GM13977 (cell line): Measurements from ENCODE around the gene TRMT1L.

Source experiments
- DNase-seq: peaks from one replicate; pipeline ENCODE4 v3.0.0; 2012; ENCODE audit warnings: low spot score
- in situ Hi-C: fragments of 300-500 bp; cut with MboI; formaldehyde crosslinking; loops from one replicate; pipeline ENCODE4 v1.12.0; 2022; ENCODE audit warnings: low sequenced_read_pairs, low pct_unique_long_range_greater_than_20kb, mixed read lengths, inconsistent platforms; ENCODE audit not compliant: unreplicated experiment
- TF ChIP-seq, protein P1 (sequence below): IDR thresholded peaks from 2 replicates; pipeline ENCODE4 v1.5.1; 2012; ENCODE audit warnings: mild to moderate bottlenecking, control low read depth; ENCODE audit not compliant: insufficient read depth; ENCODE audit errors: extremely low read depth, missing control alignments

TRMT1L gene

DNA sequence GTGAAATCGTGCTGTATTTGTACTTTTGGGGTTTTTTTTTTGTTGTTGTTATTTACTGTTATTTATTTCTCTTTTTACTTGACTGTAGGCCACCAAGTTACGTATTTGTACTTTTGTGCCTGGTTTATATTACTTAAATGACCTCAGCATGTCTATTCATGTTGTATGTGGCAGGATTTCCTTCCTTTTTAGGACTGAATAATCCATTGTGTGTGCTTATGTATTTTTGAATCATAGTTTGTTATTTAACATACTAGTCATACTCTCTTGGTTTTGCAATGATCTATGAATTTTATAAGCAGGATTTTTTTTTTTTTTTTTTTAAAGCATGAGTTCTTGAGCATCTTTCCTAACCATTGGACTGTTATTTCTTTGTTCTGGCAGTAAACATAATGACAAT, 60.2 kb downstream of the TRMT1L start:
- TF ChIP-seq, protein P1, sequence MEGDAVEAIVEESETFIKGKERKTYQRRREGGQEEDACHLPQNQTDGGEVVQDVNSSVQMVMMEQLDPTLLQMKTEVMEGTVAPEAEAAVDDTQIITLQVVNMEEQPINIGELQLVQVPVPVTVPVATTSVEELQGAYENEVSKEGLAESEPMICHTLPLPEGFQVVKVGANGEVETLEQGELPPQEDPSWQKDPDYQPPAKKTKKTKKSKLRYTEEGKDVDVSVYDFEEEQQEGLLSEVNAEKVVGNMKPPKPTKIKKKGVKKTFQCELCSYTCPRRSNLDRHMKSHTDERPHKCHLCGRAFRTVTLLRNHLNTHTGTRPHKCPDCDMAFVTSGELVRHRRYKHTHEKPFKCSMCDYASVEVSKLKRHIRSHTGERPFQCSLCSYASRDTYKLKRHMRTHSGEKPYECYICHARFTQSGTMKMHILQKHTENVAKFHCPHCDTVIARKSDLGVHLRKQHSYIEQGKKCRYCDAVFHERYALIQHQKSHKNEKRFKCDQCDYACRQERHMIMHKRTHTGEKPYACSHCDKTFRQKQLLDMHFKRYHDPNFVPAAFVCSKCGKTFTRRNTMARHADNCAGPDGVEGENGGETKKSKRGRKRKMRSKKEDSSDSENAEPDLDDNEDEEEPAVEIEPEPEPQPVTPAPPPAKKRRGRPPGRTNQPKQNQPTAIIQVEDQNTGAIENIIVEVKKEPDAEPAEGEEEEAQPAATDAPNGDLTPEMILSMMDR, result no peak
- in situ Hi-C loops, result no loop called here
- DNase-seq, result no peak

DNA sequence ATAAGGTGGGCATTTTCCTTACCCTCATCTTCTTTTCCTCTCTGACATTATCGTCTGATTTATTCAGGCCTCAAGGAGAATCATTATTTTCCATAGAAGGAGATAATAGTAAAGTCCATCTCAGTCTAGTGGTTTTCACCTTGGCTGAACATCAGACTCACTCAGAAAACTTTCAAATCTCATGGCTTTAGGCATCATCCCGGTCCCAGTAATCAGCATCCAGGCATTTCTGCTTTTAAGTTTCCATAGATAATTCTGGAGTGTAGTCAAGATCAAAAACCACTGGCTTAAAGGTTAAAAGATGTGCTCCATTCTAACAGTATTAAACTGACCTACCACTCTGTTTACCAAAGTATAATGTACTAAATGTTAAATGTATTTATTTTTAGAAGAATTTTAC, 62.0 kb downstream of the TRMT1L start:
- TF ChIP-seq, protein P1, result no peak
- in situ Hi-C loops, result no loop called here
- DNase-seq, result no peak

DNA sequence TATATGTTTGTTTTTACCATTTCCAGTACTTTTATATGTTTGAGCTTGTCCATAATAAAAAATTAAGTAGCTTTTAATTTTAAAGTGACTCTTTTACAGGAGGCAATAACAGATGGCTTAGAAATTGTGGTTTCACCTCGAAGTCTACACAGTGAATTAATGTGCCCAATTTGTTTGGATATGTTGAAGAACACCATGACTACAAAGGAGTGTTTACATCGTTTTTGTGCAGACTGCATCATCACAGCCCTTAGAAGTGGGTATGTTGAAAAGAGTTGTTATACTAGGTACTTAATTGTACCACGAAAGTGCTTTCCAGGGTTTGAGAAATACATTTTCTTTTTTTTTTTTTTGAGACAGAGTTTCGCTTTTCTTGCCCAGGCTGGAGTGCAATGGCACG, 65.3 kb downstream of the TRMT1L start:
- no peak for DNase-seq
- TF ChIP-seq, protein P1, result no peak
- in situ Hi-C loops, result no loop called here

DNA sequence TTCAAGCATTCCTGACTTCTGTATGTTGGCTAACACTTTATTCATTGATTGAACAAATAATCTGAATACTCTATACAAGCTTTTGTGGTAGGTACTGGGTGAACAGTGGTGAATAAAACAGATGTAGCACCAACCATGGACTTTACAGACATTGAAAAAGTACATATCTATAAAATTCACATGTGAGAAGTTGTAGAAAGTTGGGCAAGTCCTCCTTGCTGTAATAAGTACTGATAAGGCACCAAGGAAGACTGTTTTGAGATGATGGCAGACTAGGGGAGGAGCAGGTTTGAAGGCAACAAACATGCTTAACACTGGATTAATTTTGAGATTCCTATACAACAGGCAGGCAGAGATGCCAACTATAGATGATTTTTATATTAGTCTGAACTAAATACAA, 69.0 kb downstream of the TRMT1L start:
- TF ChIP-seq, protein P1, result no peak
- in situ Hi-C loops, result no loop called here
- DNase-seq, result no peak

DNA sequence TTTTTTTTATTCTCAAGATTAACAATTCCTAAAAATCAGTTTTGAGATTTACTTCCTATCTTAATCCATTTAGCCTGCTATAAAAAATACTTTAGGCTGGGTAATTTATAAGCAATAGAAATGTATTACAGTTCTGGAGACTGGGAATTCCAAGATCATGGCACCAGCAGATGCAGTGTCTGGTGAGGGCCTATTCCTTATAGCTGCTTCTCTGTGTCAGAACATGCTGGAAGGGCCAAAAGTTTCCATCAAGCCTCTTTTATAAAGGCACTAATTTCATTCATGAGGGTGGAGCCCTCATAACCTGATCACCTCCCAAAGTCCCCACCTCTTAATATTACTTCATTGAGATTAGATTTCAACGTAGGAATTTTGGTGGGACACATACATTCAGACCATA, 69.7 kb downstream of the TRMT1L start:
- in situ Hi-C loops, result no loop called here
- DNase-seq, result no peak

DNA sequence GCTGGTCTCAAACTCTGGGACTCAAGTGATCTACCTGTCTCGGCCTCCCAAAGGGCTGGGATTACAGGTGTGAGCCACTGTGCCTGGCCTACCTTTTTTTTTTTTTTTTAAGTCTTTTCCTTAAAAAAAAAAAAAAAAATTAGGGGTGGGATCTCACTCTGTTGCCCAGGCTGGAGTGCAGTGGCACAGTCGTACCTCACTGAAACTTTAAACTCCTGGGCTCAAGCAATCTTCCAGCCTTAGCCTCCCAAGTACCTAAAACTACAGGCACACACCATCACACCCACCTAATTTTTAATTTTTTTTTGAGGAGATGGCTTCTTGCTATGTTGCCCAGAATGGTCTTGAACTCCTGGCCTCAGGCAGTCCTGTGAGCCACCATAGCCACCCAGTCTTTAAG, 72.9 kb downstream of the TRMT1L start:
- in situ Hi-C loops, result no loop called here
- TF ChIP-seq, protein P1, result no peak
- DNase-seq, result no peak

More for the DNA sequence above, 69.7 kb downstream of the TRMT1L start:
- TF ChIP-seq, protein P1, result no peak

DNA sequence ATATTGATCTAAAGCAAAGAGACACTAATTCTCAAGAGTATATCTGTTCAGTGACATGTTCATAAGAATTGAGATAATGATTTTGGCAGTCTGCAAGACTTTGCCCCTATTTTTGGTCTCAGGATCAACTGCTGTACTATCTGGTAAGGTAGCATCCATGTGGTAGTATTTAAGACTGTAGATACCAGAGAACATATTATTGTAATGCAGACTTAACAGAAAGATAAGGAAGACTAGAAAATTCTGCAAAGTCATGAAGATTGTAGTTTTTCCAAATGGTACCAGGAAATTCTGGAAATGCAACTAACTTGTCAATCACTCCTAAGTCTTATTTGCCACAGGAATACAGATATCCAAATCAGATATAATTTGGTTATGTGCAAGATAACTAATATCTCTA, 76.3 kb downstream of the TRMT1L start:
- no peak for DNase-seq
- TF ChIP-seq, protein P1, result no peak
- in situ Hi-C loops, result no loop called here
